OCI-LY7 (cell line): ENCODE data around the gene CELF2.

ENCODE experiments used
- EZH2phosphoT487 ChIP-seq: fragments of 200-600 bp; sonication (generic); IDR thresholded peaks from 2 replicates; pipeline ENCODE4 v1.6.1; 2018; ENCODE audit warnings: low read depth, borderline replicate concordance, mild to moderate bottlenecking, mixed run types, antibody characterized with exemption, low read length, moderate library complexity, mixed read lengths
- TF ChIP-seq, protein P1 (sequence below): fragments of 200-600 bp; sonication (generic); conservative IDR thresholded peaks from 2 replicates; pipeline ENCODE4 v1.5.1; 2014; ENCODE audit warnings: mild to moderate bottlenecking, antibody characterized with exemption, low read length, moderate library complexity, mixed read lengths

- TF ChIP-seq, protein P1, sequence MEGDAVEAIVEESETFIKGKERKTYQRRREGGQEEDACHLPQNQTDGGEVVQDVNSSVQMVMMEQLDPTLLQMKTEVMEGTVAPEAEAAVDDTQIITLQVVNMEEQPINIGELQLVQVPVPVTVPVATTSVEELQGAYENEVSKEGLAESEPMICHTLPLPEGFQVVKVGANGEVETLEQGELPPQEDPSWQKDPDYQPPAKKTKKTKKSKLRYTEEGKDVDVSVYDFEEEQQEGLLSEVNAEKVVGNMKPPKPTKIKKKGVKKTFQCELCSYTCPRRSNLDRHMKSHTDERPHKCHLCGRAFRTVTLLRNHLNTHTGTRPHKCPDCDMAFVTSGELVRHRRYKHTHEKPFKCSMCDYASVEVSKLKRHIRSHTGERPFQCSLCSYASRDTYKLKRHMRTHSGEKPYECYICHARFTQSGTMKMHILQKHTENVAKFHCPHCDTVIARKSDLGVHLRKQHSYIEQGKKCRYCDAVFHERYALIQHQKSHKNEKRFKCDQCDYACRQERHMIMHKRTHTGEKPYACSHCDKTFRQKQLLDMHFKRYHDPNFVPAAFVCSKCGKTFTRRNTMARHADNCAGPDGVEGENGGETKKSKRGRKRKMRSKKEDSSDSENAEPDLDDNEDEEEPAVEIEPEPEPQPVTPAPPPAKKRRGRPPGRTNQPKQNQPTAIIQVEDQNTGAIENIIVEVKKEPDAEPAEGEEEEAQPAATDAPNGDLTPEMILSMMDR = no peak
- no peak for TF ChIP-seq EZH2phosphoT487
Measured at GRCh38 chr10:11135709-11136108, 118.0 kb downstream of the CELF2 start.
